Measurements from ENCODE around the gene ALKBH4.

The ALKBH4 gene

GRCh38 chr7:102424129-102424551, 40.5 kb downstream of the ALKBH4 start:
- H3K27me3 ChIP-seq (replicated peaks) = no peaks in the 10 kb centered on the region
- in situ Hi-C loops (cut with HindIII; ENCODE audit: low pct_ligation_motif_present, low sequenced_read_pairs) = no loop called here
- DNase-seq = no peak
- no peak overlapping the region for H3K27ac ChIP-seq
- TF ChIP-seq CTCF (IDR thresholded peaks at IDR 0.05; ENCODE audit: low read depth, low read length, missing control alignments) = no peak
- H3K4me3 ChIP-seq (ENCODE audit: low read depth, low read length) = no peak overlapping the region
- H3K36me3 ChIP-seq (replicated peaks) = peaks cover 26% of the 10 kb centered on the region

GRCh38 chr7:102421706-102422240, 42.9 kb downstream of the ALKBH4 start:
- TF ChIP-seq CTCF (IDR thresholded peaks at IDR 0.05; ENCODE audit: low read depth, low read length, missing control alignments) = no peak
- Histone ChIP-seq H3K27me3 (replicated peaks) (no peaks in the 10 kb centered on the region), H3K4me3 (ENCODE audit: low read depth, low read length) (no peak overlapping the region), H3K27ac (no peak overlapping the region), H3K36me3 (replicated peaks) (peaks cover 37% of the 10 kb centered on the region)
- in situ Hi-C loops (cut with HindIII; ENCODE audit: low pct_ligation_motif_present, low sequenced_read_pairs) = no loop called here
- DNase-seq = no peak

DNA sequence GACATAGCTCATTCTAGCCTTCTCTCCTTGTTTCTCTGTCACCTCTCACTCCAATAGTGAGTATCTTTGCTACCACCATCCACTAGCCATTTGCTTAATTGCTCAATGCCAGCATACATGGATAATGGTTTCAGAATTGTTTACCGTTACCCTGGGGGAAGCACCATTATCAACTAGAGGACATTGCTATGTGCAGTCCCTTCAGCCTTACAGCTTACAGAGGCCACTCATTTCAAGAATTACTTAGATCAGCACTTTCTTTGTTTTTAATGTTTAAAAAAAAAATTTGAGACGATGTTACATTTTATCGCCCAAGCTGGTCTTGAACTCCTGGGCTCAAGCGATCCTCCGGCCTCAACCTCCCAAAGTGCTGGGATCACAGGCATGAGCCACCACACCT, 46.1 kb downstream of the ALKBH4 start:
- TF ChIP-seq CTCF (IDR thresholded peaks at IDR 0.05; ENCODE audit: low read depth, low read length, missing control alignments) = no peak
- Histone ChIP-seq H3K27me3 (replicated peaks) (no peaks in the 10 kb centered on the region), H3K4me3 (ENCODE audit: low read depth, low read length) (no peak overlapping the region), H3K27ac (no peak overlapping the region), H3K36me3 (replicated peaks) (peaks cover 38% of the 10 kb centered on the region)
- DNase-seq = no peak
- in situ Hi-C loops (cut with HindIII; ENCODE audit: low pct_ligation_motif_present, low sequenced_read_pairs) = no loop called here

GRCh38 chr7:102417105-102417504, 47.6 kb downstream of the ALKBH4 start:
- no peak for TF ChIP-seq CTCF (IDR thresholded peaks at IDR 0.05; ENCODE audit: low read depth, low read length, missing control alignments)
- H3K4me3 ChIP-seq (ENCODE audit: low read depth, low read length) = no peak overlapping the region
- DNase-seq = no peak
- peaks cover 48% of the 10 kb centered on the region for H3K36me3 ChIP-seq (replicated peaks)
- H3K27me3 ChIP-seq (replicated peaks) = no peaks in the 10 kb centered on the region
- in situ Hi-C loops (cut with HindIII; ENCODE audit: low pct_ligation_motif_present, low sequenced_read_pairs) = no loop called here
- no peak overlapping the region for H3K27ac ChIP-seq

- Histone ChIP-seq H3K27ac (no peak overlapping the region), H3K4me3 (ENCODE audit: low read depth, low read length) (no peak overlapping the region), H3K27me3 (replicated peaks) (no peaks in the 10 kb centered on the region), H3K36me3 (replicated peaks) (peaks cover 52% of the 10 kb centered on the region)
- no peak for DNase-seq
- no peak for TF ChIP-seq CTCF (IDR thresholded peaks at IDR 0.05; ENCODE audit: low read depth, low read length, missing control alignments)
- in situ Hi-C loops (cut with HindIII; ENCODE audit: low pct_ligation_motif_present, low sequenced_read_pairs) = no loop called here
Measured at GRCh38 chr7:102416406-102416805, 48.3 kb downstream of the ALKBH4 start.

- H3K4me3 ChIP-seq (ENCODE audit: low read depth, low read length) = no peak overlapping the region
- TF ChIP-seq CTCF (IDR thresholded peaks at IDR 0.05; ENCODE audit: low read depth, low read length, missing control alignments) = no peak
- peaks cover 51% of the 10 kb centered on the region for H3K36me3 ChIP-seq (replicated peaks)
- in situ Hi-C loops (cut with HindIII; ENCODE audit: low pct_ligation_motif_present, low sequenced_read_pairs) = no loop called here
- no peaks in the 10 kb centered on the region for H3K27me3 ChIP-seq (replicated peaks)
- no peak overlapping the region for H3K27ac ChIP-seq
- DNase-seq = no peak
Measured at GRCh38 chr7:102415685-102416225, 48.9 kb downstream of the ALKBH4 start.

Data from brain microvascular endothelial cell (primary cell).